ENCODE measurements around the gene SLC23A2. TPM values are rescaled to one million over a fixed set of nuclear protein-coding genes. Genes with fewer than 3 reads are reported as not detected.

Gene SLC23A2
- total RNA-seq, 1 experiment from 2014 or later, result 22.3 TPM

GRCh38 chr20:4896119-4896702, 105.1 kb downstream of the SLC23A2 start:
- peaks cover 29% of the 10 kb centered on the region for H3F3A ChIP-seq (ENCODE audit: insufficient read depth, low read depth)
- BruUV-seq (replicated peaks), result no TSS peak
- intact Hi-C loops (cut with micrococcal nuclease; ENCODE audit: unreplicated experiment), result loop anchor here (5.0 kb wide), 1 partner anchor 176 kb away; no protein-coding TSS in a partner anchor
- H3K27me3 ChIP-seq (ENCODE audit: insufficient read depth, low read depth), result no peaks in the 10 kb centered on the region
- H4K20me1 ChIP-seq (ENCODE audit: insufficient read depth), result no peaks in the 10 kb centered on the region
- no peak for DNase-seq
- no peak overlapping the region for H3K27ac ChIP-seq
- no peaks in the 10 kb centered on the region for H3K9me2 ChIP-seq (ENCODE audit: insufficient read depth)
- ChIA-PET POLR2A (ENCODE audit: unreplicated experiment) (no interaction called here), CTCF (no interaction called here)
- no peaks in the 10 kb centered on the region for H3K9me3 ChIP-seq (ENCODE audit: insufficient read depth, low read depth)
- no peak overlapping the region for H3K4me2 ChIP-seq
- no peak overlapping the region for H2AFZ ChIP-seq
- no peak for TF ChIP-seq EZH2 (IDR thresholded peaks at IDR 0.05; ENCODE audit: low read depth)
- TF ChIP-seq, protein P1, sequence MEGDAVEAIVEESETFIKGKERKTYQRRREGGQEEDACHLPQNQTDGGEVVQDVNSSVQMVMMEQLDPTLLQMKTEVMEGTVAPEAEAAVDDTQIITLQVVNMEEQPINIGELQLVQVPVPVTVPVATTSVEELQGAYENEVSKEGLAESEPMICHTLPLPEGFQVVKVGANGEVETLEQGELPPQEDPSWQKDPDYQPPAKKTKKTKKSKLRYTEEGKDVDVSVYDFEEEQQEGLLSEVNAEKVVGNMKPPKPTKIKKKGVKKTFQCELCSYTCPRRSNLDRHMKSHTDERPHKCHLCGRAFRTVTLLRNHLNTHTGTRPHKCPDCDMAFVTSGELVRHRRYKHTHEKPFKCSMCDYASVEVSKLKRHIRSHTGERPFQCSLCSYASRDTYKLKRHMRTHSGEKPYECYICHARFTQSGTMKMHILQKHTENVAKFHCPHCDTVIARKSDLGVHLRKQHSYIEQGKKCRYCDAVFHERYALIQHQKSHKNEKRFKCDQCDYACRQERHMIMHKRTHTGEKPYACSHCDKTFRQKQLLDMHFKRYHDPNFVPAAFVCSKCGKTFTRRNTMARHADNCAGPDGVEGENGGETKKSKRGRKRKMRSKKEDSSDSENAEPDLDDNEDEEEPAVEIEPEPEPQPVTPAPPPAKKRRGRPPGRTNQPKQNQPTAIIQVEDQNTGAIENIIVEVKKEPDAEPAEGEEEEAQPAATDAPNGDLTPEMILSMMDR (conservative IDR thresholded peaks at IDR 0.05), result no peak
- H3K36me3 ChIP-seq (ENCODE audit: low read depth), result no peaks in the 10 kb centered on the region
- peaks cover 47% of the 10 kb centered on the region for H3K4me1 ChIP-seq (replicated peaks; ENCODE audit: insufficient read depth)
- H3K4me3 ChIP-seq, result no peak overlapping the region
- 0 out of 2 replicates have a peak, but pooled peaks cover 8% of the 10 kb centered on the region for H3K79me2 ChIP-seq (ENCODE audit: low read depth)

GRCh38 chr20:4894981-4895381, 106.3 kb downstream of the SLC23A2 start:
- DNase-seq, result no peak
- ChIA-PET POLR2A (ENCODE audit: unreplicated experiment) (no interaction called here), CTCF (no interaction called here)
- H3K9me2 ChIP-seq (ENCODE audit: insufficient read depth), result no peaks in the 10 kb centered on the region
- no peaks in the 10 kb centered on the region for H3K27me3 ChIP-seq (ENCODE audit: insufficient read depth, low read depth)
- no peak overlapping the region for H3K4me3 ChIP-seq
- no peaks in the 10 kb centered on the region for H3K9me3 ChIP-seq (ENCODE audit: insufficient read depth, low read depth)
- H3K4me1 ChIP-seq (replicated peaks; ENCODE audit: insufficient read depth), result peaks cover 36% of the 10 kb centered on the region
- peaks cover 24% of the 10 kb centered on the region for H3F3A ChIP-seq (ENCODE audit: insufficient read depth, low read depth)
- H3K27ac ChIP-seq, result no peak overlapping the region
- H2AFZ ChIP-seq, result no peak overlapping the region
- no peak overlapping the region for H3K4me2 ChIP-seq
- intact Hi-C loops (cut with micrococcal nuclease; ENCODE audit: unreplicated experiment), result loop anchor here (5.0 kb wide), 1 partner anchor 177 kb away; no protein-coding TSS in a partner anchor
- H3K79me2 ChIP-seq (ENCODE audit: low read depth), result 0 out of 2 replicates have a peak, but pooled peaks cover 8% of the 10 kb centered on the region
- no peak for TF ChIP-seq EZH2 (IDR thresholded peaks at IDR 0.05; ENCODE audit: low read depth)
- TF ChIP-seq, protein P1 (conservative IDR thresholded peaks at IDR 0.05), result no peak
- BruUV-seq (replicated peaks), result no TSS peak
- no peaks in the 10 kb centered on the region for H4K20me1 ChIP-seq (ENCODE audit: insufficient read depth)
- no peaks in the 10 kb centered on the region for H3K36me3 ChIP-seq (ENCODE audit: low read depth)

DNA sequence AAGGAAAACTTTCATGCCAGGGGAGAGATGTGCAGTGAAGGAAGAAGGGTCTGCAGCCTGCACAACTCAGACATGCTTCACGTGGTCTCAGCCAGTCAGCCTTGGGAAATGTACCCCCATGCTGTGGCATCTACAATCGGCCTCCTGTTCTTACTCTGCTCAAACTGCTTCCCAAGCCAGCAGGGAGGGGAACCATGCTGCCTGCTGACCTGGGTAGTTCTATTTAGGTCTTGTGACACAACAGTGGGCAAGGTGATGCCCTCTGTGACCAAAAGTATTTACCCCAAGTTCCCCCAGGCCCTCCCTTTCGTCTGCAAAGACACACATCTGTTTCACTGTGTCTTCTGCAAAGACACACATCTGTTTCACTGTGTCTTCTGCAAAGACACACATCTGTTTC, 106.9 kb downstream of the SLC23A2 start:
- Histone ChIP-seq H2AFZ (no peak overlapping the region), H3F3A (ENCODE audit: insufficient read depth, low read depth) (peaks cover 19% of the 10 kb centered on the region), H3K27me3 (ENCODE audit: insufficient read depth, low read depth) (no peaks in the 10 kb centered on the region), H3K9me3 (ENCODE audit: insufficient read depth, low read depth) (no peaks in the 10 kb centered on the region), H3K9me2 (ENCODE audit: insufficient read depth) (no peaks in the 10 kb centered on the region), H3K4me1 (replicated peaks; ENCODE audit: insufficient read depth) (peaks cover 31% of the 10 kb centered on the region), H3K79me2 (ENCODE audit: low read depth) (0 out of 2 replicates have a peak, but pooled peaks cover 8% of the 10 kb centered on the region), H3K4me2 (no peak overlapping the region), H3K27ac (no peak overlapping the region), H3K36me3 (ENCODE audit: low read depth) (no peaks in the 10 kb centered on the region), H4K20me1 (ENCODE audit: insufficient read depth) (no peaks in the 10 kb centered on the region), H3K4me3 (no peak overlapping the region)
- CTCF ChIA-PET, result no interaction called here
- DNase-seq, result no peak
- no TSS peak for BruUV-seq (replicated peaks)
- intact Hi-C loops (cut with micrococcal nuclease; ENCODE audit: unreplicated experiment), result no loop called here
- POLR2A ChIA-PET (ENCODE audit: unreplicated experiment), result no interaction called here
- TF ChIP-seq, protein P1 (conservative IDR thresholded peaks at IDR 0.05), result no peak
- TF ChIP-seq EZH2 (IDR thresholded peaks at IDR 0.05; ENCODE audit: low read depth), result no peak

All from PC-9 (cell line).